Measurements from ENCODE around the gene LGALS1. TPM values are rescaled to one million over a fixed set of nuclear protein-coding genes. Genes with fewer than 3 reads are reported as not detected.

LGALS1 gene
- total RNA-seq, 4 donors from 2014 or later, result 110 to 347 (median 232) TPM

DNA sequence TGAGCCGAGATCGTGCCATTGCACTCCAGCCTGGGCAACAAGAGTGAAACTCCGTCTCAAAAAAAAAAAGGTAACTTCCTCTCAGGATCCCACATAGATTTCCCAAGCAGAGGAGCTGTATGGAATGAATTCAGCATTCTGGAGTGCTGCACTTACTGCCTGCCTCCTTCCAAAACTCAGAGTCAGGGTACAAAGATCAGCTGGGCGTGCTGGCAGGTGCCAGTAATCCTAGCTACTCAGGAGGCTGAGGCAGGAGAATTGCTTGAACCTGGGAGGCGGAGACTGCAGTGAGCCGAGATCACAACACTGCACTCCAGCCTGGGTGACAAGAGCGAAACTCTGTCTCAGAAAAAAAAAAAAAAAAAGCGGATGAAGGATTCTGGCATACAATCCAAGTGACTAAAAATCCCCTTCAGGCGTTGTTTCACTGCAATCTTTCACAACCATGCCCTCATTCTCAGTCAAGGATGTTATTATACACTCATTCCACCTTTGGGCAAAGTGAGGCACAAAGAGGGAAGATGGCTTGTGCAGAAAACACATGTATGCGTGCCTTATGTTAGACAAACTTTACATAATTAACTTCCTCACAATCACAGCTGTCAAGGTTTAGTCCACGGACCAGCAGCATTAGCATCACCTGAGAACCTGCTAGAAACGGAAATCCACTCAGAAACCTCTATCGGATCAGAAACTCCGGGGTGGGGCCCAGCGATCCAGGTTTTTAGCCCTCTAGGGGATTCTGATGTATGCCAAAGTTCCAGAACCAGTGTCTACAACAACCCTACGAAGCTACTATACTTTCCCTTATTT lies 9.6 kb downstream of the LGALS1 start:
- TF ChIP-seq POLR2A (IDR thresholded peaks at IDR 0.05), result no peak
- TF ChIP-seq, protein P1, sequence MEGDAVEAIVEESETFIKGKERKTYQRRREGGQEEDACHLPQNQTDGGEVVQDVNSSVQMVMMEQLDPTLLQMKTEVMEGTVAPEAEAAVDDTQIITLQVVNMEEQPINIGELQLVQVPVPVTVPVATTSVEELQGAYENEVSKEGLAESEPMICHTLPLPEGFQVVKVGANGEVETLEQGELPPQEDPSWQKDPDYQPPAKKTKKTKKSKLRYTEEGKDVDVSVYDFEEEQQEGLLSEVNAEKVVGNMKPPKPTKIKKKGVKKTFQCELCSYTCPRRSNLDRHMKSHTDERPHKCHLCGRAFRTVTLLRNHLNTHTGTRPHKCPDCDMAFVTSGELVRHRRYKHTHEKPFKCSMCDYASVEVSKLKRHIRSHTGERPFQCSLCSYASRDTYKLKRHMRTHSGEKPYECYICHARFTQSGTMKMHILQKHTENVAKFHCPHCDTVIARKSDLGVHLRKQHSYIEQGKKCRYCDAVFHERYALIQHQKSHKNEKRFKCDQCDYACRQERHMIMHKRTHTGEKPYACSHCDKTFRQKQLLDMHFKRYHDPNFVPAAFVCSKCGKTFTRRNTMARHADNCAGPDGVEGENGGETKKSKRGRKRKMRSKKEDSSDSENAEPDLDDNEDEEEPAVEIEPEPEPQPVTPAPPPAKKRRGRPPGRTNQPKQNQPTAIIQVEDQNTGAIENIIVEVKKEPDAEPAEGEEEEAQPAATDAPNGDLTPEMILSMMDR (IDR thresholded peaks at IDR 0.05), result no peak
- 44 to 46% methylated on average over 16 of the region's 16 CpGs for WGBS, 2 donors
- intact Hi-C loops (cut with DNase I; ENCODE audit: low total_unique reads), result no loop called here
- no peak overlapping the region for H3K4me3 ChIP-seq (ENCODE audit: low read depth, poor library complexity, severe bottlenecking)
- DNase-seq (ENCODE audit: low spot score in 2 of 2), result no peak

GRCh38 chr22:37686002-37686982 lies 10.9 kb downstream of the LGALS1 start, which contains the start of gene NOL12:
Gene NOL12 (plus strand): TSS chr22:37686343. CDS start chr22:37686393, 50 bp downstream.
- DNase-seq (ENCODE audit: low spot score in 2 of 2), result peak; percentile 74 to 95
- peak within 1 kb of the TSS; percentile 86 for H3K4me3 ChIP-seq (ENCODE audit: low read depth, poor library complexity, severe bottlenecking)
- 1 to 3% methylated on average over 50 to 57 of the region's 62 CpGs for WGBS, 2 donors
- intact Hi-C loops (cut with DNase I; ENCODE audit: low total_unique reads), result no loop called here
- TF ChIP-seq, protein P1 (IDR thresholded peaks at IDR 0.05), result no peak
- TF ChIP-seq POLR2A (IDR thresholded peaks at IDR 0.05), result no peak

GRCh38 chr22:37690407-37690806 lies 15.0 kb downstream of the LGALS1 start:
- intact Hi-C loops (cut with DNase I; ENCODE audit: low total_unique reads), result no loop called here
- TF ChIP-seq, protein P1 (IDR thresholded peaks at IDR 0.05), result no peak
- no peak for TF ChIP-seq POLR2A (IDR thresholded peaks at IDR 0.05)
- WGBS, 2 donors, result 52 to 55% methylated on average over 5 to 7 of the region's 7 CpGs

GRCh38 chr22:37690901-37691504 lies 15.6 kb downstream of the LGALS1 start:
- intact Hi-C loops (cut with DNase I; ENCODE audit: low total_unique reads), result no loop called here
- DNase-seq (ENCODE audit: low spot score in 2 of 2), result peak in 1 of 2 donors; percentile 38

More at GRCh38 chr22:37690407-37690806, 15.0 kb downstream of the LGALS1 start:
- DNase-seq (ENCODE audit: low spot score in 2 of 2), result no peak
- H3K4me3 ChIP-seq (ENCODE audit: low read depth, poor library complexity, severe bottlenecking), result no peak overlapping the region

More at GRCh38 chr22:37690901-37691504, 15.6 kb downstream of the LGALS1 start:
- WGBS, 2 donors, result 66 to 78% methylated on average over 18 of the region's 18 CpGs
- TF ChIP-seq, protein P1 (IDR thresholded peaks at IDR 0.05), result no peak
- TF ChIP-seq POLR2A (IDR thresholded peaks at IDR 0.05), result no peak
- H3K4me3 ChIP-seq (ENCODE audit: low read depth, poor library complexity, severe bottlenecking), result no peak overlapping the region

Data from lower leg skin (tissue), 4 donors.